Loucy (cell line): ENCODE measurements around the gene RDH12.

ENCODE experiments used
- EZH2phosphoT487 ChIP-seq: fragments of 200-600 bp; IDR thresholded peaks from 2 replicates; pipeline ENCODE4 v1.6.1; 2018; ENCODE audit warnings: antibody characterized with exemption, mild to moderate bottlenecking, moderate library complexity, borderline replicate concordance
- TF ChIP-seq, protein P1 (sequence below): fragments of 200-600 bp; sonication (generic); conservative IDR thresholded peaks from 2 replicates; pipeline ENCODE4 v1.5.1; 2014; ENCODE audit warnings: mild to moderate bottlenecking, antibody characterized with exemption, low read length

- TF ChIP-seq, protein P1, sequence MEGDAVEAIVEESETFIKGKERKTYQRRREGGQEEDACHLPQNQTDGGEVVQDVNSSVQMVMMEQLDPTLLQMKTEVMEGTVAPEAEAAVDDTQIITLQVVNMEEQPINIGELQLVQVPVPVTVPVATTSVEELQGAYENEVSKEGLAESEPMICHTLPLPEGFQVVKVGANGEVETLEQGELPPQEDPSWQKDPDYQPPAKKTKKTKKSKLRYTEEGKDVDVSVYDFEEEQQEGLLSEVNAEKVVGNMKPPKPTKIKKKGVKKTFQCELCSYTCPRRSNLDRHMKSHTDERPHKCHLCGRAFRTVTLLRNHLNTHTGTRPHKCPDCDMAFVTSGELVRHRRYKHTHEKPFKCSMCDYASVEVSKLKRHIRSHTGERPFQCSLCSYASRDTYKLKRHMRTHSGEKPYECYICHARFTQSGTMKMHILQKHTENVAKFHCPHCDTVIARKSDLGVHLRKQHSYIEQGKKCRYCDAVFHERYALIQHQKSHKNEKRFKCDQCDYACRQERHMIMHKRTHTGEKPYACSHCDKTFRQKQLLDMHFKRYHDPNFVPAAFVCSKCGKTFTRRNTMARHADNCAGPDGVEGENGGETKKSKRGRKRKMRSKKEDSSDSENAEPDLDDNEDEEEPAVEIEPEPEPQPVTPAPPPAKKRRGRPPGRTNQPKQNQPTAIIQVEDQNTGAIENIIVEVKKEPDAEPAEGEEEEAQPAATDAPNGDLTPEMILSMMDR: no peak
- TF ChIP-seq EZH2phosphoT487: no peak
Measured at GRCh38 chr14:67736771-67737170, 35.1 kb downstream of the RDH12 start.
